ENCODE measurements around the gene FAM72D.
"Not testable (repeated sequence)": the region's sequence is repeated elsewhere in the genome, so short reads cannot be mapped to it uniquely, and the experiment has no call there.

FAM72D gene

GRCh38 chr1:145095284-145096057, at the start of gene FAM72D, which contains the start of gene SRGAP2B:
TSS of gene FAM72D (plus strand) at chr1:145095974. CDS start at chr1:145096848, 874 bp downstream.
TSS of gene SRGAP2B (minus strand) at chr1:145095328. CDS start at chr1:145092901, 2,427 bp downstream.
- not testable (repeated sequence) for DNase-seq

GRCh38 chr1:145047553-145047952, 48.2 kb upstream of the FAM72D start:
- DNase-seq: not testable (repeated sequence)

GRCh38 chr1:145048181-145048856, 47.5 kb upstream of the FAM72D start:
- not testable (repeated sequence) for DNase-seq

GRCh38 chr1:145052019-145052776, 43.6 kb upstream of the FAM72D start:
- DNase-seq: not testable (repeated sequence)

GRCh38 chr1:145053428-145053827, 42.3 kb upstream of the FAM72D start:
- DNase-seq: not testable (repeated sequence)

- DNase-seq: not testable (repeated sequence)
Observed at GRCh38 chr1:145055217-145055760, 40.5 kb upstream of the FAM72D start.

- not testable (repeated sequence) for DNase-seq
Observed at GRCh38 chr1:145058184-145058583, 37.6 kb upstream of the FAM72D start.

- DNase-seq: not testable (repeated sequence)
Observed at GRCh38 chr1:145063285-145063684, 32.5 kb upstream of the FAM72D start.

- not testable (repeated sequence) for DNase-seq
Observed at GRCh38 chr1:145063941-145064648, 31.7 kb upstream of the FAM72D start.

- DNase-seq: not testable (repeated sequence)
Observed at GRCh38 chr1:145065194-145065826, 30.5 kb upstream of the FAM72D start.

GRCh38 chr1:145066486-145066885, 29.3 kb upstream of the FAM72D start:
- DNase-seq: not testable (repeated sequence)

GRCh38 chr1:145071569-145071968, 24.2 kb upstream of the FAM72D start:
- DNase-seq: not testable (repeated sequence)

GRCh38 chr1:145074021-145074559, 21.7 kb upstream of the FAM72D start:
- DNase-seq: not testable (repeated sequence)

GRCh38 chr1:145076877-145077276, 18.9 kb upstream of the FAM72D start:
- not testable (repeated sequence) for DNase-seq

- DNase-seq: not testable (repeated sequence)
Observed at GRCh38 chr1:145077872-145078786, 17.6 kb upstream of the FAM72D start.

- DNase-seq: not testable (repeated sequence)
Observed at GRCh38 chr1:145078787-145079370, 16.9 kb upstream of the FAM72D start.

- not testable (repeated sequence) for DNase-seq
Observed at GRCh38 chr1:145079737-145080136, 16.0 kb upstream of the FAM72D start.

GRCh38 chr1:145080193-145080592, 15.6 kb upstream of the FAM72D start:
- not testable (repeated sequence) for DNase-seq

GRCh38 chr1:145082483-145083255, 13.1 kb upstream of the FAM72D start:
- not testable (repeated sequence) for DNase-seq
